ENCODE measurements around the gene MTERF2.

GRCh38 chr12:106945261-106945851 is 41.6 kb downstream of the MTERF2 start:
- TF ChIP-seq CTCF (IDR thresholded peaks at IDR 0.05; ENCODE audit: low read depth, low read length, poor library complexity, severe bottlenecking) (no peak), EZH2phosphoT487 (IDR thresholded peaks at IDR 0.05; ENCODE audit: borderline replicate concordance, low read length) (no peak)

Data from DOHH2 (cell line).